ENCODE results near the gene PCLO. TPM values are rescaled to one million over a fixed set of nuclear protein-coding genes. Genes with fewer than 3 reads are reported as not detected.
A peak's percentile ranks its signal among the peaks of the same experiment; 100 is the strongest.

Gene PCLO
- total RNA-seq, 2 donors from 2014 or later, result 3.2 to 4.2 TPM

GRCh38 chr7:82816272-82816671 lies 346.4 kb downstream of the PCLO start:
- Histone ChIP-seq H3K9me3 (ENCODE audit: control insufficient read depth, low read length) (no peaks in the 10 kb centered on the region), H3K4me1 (ENCODE audit: control insufficient read depth, insufficient read depth, low read length) (no peaks in the 10 kb centered on the region), H3K27ac (ENCODE audit: low read depth, low read length) (no peak overlapping the region), H3K9ac (ENCODE audit: extremely low read depth, low read length, poor library complexity, severe bottlenecking) (no peak overlapping the region), H3K27me3 (ENCODE audit: control insufficient read depth, insufficient read depth, low read length, poor library complexity, severe bottlenecking) (no peaks in the 10 kb centered on the region), H3K36me3 (ENCODE audit: control insufficient read depth, insufficient read depth, low read length) (no peaks in the 10 kb centered on the region), H3K4me3 (ENCODE audit: low read length) (no peak overlapping the region)
- TF ChIP-seq, protein P1, sequence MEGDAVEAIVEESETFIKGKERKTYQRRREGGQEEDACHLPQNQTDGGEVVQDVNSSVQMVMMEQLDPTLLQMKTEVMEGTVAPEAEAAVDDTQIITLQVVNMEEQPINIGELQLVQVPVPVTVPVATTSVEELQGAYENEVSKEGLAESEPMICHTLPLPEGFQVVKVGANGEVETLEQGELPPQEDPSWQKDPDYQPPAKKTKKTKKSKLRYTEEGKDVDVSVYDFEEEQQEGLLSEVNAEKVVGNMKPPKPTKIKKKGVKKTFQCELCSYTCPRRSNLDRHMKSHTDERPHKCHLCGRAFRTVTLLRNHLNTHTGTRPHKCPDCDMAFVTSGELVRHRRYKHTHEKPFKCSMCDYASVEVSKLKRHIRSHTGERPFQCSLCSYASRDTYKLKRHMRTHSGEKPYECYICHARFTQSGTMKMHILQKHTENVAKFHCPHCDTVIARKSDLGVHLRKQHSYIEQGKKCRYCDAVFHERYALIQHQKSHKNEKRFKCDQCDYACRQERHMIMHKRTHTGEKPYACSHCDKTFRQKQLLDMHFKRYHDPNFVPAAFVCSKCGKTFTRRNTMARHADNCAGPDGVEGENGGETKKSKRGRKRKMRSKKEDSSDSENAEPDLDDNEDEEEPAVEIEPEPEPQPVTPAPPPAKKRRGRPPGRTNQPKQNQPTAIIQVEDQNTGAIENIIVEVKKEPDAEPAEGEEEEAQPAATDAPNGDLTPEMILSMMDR (conservative IDR thresholded peaks at IDR 0.05), result peak; percentile 63
- Mint-ChIP-seq H3K4me3 (no peak overlapping the region), H3K27me3 (ENCODE audit: insufficient read depth) (no peaks in the 10 kb centered on the region), H3K9me3 (no peaks in the 10 kb centered on the region), H3K27ac (no peak overlapping the region), H3K36me3 (ENCODE audit: low read depth) (no peaks in the 10 kb centered on the region), H3K4me1 (peaks cover 1% of the 10 kb centered on the region)
- DNase-seq, result peak; percentile 56

GRCh38 chr7:82810558-82811259 lies 352.0 kb downstream of the PCLO start:
- DNase-seq, result no peak
- no peak overlapping the region for H3K27ac Mint-ChIP-seq

DNA sequence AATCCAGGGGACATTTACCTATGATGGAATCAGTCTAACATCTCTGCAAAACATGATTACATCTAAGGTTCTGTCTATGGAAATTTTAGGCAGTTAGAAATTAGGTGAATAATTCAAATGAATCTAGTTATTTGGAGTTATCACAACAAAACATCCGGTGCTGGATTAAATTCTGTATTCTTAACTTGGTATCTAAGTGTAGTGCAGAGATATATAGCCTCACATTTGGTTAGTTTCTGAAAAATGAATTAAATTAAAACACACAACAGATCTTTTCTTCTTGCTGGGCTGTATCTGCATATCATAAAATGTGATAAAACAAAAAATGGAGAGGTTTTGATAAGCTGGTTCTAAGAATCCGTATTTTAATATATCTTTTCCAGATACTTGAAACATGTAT lies 354.1 kb downstream of the PCLO start:
- no peaks in the 10 kb centered on the region for H3K9me3 ChIP-seq (ENCODE audit: control insufficient read depth, low read length)
- DNase-seq, result no peak
- H3K9ac ChIP-seq (ENCODE audit: extremely low read depth, low read length, poor library complexity, severe bottlenecking), result no peak overlapping the region
- Mint-ChIP-seq H3K9me3 (no peaks in the 10 kb centered on the region), H3K4me3 (no peak overlapping the region), H3K36me3 (ENCODE audit: low read depth) (no peaks in the 10 kb centered on the region), H3K4me1 (peaks cover 2% of the 10 kb centered on the region), H3K27me3 (ENCODE audit: insufficient read depth) (no peaks in the 10 kb centered on the region), H3K27ac (no peak overlapping the region)
- H3K4me1 ChIP-seq (ENCODE audit: control insufficient read depth, insufficient read depth, low read length), result no peaks in the 10 kb centered on the region
- no peak overlapping the region for H3K27ac ChIP-seq (ENCODE audit: low read depth, low read length)
- TF ChIP-seq, protein P1 (conservative IDR thresholded peaks at IDR 0.05), result no peak
- H3K27me3 ChIP-seq (ENCODE audit: control insufficient read depth, insufficient read depth, low read length, poor library complexity, severe bottlenecking), result no peaks in the 10 kb centered on the region
- no peak overlapping the region for H3K4me3 ChIP-seq (ENCODE audit: low read length)
- WGBS, 2 experiments (ENCODE audit: insufficient coverage in 1 of 2, insufficient read length in 1 of 2), result 94% methylated on average over 2 of the region's 2 CpGs; no CpG with 5 or more reads in 1 of the 2 experiments
- H3K36me3 ChIP-seq (ENCODE audit: control insufficient read depth, insufficient read depth, low read length), result no peaks in the 10 kb centered on the region

More at GRCh38 chr7:82810558-82811259, 352.0 kb downstream of the PCLO start:
- H3K36me3 ChIP-seq (ENCODE audit: control insufficient read depth, insufficient read depth, low read length), result no peaks in the 10 kb centered on the region
- H3K36me3 Mint-ChIP-seq (ENCODE audit: low read depth), result no peaks in the 10 kb centered on the region
- no peak overlapping the region for H3K27ac ChIP-seq (ENCODE audit: low read depth, low read length)
- H3K4me3 Mint-ChIP-seq, result no peak overlapping the region
- H3K9ac ChIP-seq (ENCODE audit: extremely low read depth, low read length, poor library complexity, severe bottlenecking), result no peak overlapping the region
- H3K4me1 Mint-ChIP-seq, result no peaks in the 10 kb centered on the region
- no peaks in the 10 kb centered on the region for H3K4me1 ChIP-seq (ENCODE audit: control insufficient read depth, insufficient read depth, low read length)
- no peaks in the 10 kb centered on the region for H3K9me3 ChIP-seq (ENCODE audit: control insufficient read depth, low read length)
- H3K27me3 Mint-ChIP-seq (ENCODE audit: insufficient read depth), result no peaks in the 10 kb centered on the region
- H3K4me3 ChIP-seq (ENCODE audit: low read length), result no peak overlapping the region
- 43 to 100% methylated on average over 1 to 4 of the region's 4 CpGs for WGBS, 2 experiments (ENCODE audit: insufficient coverage in 1 of 2, insufficient read length in 1 of 2)
- TF ChIP-seq, protein P1 (conservative IDR thresholded peaks at IDR 0.05), result peak; percentile 83
- no peaks in the 10 kb centered on the region for H3K27me3 ChIP-seq (ENCODE audit: control insufficient read depth, insufficient read depth, low read length, poor library complexity, severe bottlenecking)
- no peaks in the 10 kb centered on the region for H3K9me3 Mint-ChIP-seq
